SK-N-SH (cell line): ENCODE data around the gene DNAH11.

ENCODE experiments used
- CTCF ChIP-seq: fragments of 200-600 bp; sonication (generic); IDR thresholded peaks from 2 replicates; pipeline ENCODE4 v1.6.1; 2017; ENCODE audit warnings: antibody characterized with exemption, mild to moderate bottlenecking, moderate library complexity
- RAD21 ChIP-seq: IDR thresholded peaks from 2 replicates; pipeline ENCODE4 v1.6.1; 2012; ENCODE audit warnings: mild to moderate bottlenecking, low read length
- TAF1 ChIP-seq: IDR thresholded peaks from 2 replicates; pipeline ENCODE4 v1.6.1; 2012; ENCODE audit warnings: low read depth, mild to moderate bottlenecking, low read length, moderate library complexity, borderline replicate concordance

GRCh38 chr7:21579341-21580072, 36.7 kb downstream of the DNAH11 start:
- TF ChIP-seq TAF1 (no peak), RAD21 (no peak), CTCF (no peak)
